Measurements from ENCODE around the gene PRMT3.
"Not testable (repeated sequence)": the region's sequence is repeated elsewhere in the genome, so short reads cannot be mapped to it uniquely, and the experiment has no call there.

The PRMT3 gene

DNA sequence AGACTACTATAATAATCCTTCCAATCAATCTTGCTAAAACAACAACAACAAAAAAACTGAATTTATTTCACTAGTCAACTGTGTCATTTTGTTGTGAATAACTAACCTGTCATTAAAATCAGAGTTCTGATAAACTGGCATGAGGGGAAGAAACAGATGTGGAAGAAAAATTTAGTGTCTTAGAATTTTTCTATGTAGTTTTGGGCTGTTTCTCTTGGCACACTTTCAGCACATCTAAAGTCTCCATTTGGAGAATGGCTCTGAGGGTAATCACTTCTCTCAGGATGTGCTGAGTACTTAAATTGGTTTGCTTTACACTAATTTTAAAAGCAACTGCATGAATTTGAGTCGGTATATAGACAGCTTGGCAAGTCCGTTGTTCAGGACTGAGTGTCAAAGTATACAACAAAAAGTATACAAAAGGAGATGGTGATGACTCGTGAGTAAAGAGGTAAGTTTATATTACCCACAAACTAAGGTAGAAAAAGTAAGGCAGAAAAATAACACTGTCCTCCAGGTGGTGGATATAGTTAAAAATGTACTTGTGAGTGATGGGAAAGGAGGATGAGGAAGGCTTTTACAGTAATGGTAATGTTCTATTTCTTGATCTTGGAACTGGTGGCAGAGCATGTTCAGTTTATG, 13.8 kb upstream of the PRMT3 start:
- DNase-seq, result no peak

DNA sequence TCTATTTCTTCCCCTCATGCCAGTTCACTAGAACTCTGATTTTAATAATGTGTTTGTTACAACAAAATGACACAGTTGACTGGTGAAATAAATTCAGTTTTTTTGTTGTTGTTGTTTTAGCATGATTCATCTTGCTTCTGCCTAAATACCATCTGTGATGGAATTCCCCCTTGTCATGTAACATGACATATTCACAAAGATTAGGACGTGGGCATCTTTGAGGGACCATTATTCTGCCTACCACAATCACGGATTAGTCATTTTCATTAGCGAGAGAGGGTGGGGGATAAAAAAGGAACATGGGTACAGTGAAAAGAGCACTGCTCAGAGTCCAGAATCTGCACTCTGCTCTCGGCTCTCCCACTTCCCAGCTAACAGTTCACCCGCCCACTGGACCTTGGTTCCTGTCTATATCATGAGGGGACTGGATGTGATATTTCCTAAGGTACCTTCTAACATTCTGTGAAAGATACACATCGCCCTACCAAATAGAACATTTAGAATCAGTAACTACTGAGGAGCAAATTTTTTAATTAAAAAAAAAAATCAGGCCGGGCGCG, 12.7 kb upstream of the PRMT3 start:
- no peak for DNase-seq

DNA sequence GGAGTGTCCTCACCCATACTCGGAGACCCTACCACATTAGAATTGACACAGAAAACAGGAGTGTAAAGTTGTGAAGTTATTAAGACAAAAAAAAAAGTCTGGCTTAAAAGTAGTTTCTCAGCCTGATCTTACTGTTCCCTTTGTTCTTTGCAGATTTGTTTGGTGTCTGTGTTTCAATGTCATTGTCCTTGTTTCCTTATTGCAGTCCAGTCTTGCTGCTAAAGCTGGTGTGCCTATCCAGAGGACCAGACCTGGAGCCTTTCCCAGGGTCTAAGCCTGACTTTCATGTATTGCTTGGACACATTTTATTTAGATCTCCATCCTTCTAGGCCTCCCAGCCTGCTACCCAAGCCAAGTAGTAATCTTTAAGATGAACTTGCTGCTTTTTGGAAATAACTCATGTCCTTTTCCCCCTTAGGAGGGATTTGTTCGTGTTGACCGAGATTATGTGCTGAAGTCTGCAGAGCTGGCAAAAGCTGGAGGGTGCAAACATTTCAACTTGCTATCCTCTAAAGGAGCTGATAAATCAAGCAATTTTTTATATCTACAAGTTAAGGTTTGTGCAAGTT, 11.3 kb upstream of the PRMT3 start:
- no peak for DNase-seq

DNA sequence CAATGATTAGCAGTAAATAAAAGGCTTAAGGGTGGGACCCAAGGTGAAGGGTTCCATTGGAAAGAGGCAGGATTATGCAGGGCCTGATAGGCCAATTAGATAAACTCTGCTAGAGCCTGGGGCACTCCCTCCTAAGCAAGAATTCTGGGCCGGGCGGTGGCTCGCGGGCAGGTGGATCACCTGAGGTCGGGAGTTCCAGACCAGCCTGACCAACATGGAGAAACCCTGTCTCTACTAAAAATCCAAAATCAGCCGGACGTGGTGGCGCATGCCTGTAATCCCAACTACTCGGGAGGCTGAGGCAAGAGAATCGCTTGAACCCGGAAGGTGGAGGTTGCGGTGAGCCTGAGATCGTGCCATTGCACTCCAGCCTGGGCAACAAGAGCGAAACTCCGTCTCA, 1.5 kb upstream of the PRMT3 start:
- not testable (repeated sequence) for DNase-seq

DNA sequence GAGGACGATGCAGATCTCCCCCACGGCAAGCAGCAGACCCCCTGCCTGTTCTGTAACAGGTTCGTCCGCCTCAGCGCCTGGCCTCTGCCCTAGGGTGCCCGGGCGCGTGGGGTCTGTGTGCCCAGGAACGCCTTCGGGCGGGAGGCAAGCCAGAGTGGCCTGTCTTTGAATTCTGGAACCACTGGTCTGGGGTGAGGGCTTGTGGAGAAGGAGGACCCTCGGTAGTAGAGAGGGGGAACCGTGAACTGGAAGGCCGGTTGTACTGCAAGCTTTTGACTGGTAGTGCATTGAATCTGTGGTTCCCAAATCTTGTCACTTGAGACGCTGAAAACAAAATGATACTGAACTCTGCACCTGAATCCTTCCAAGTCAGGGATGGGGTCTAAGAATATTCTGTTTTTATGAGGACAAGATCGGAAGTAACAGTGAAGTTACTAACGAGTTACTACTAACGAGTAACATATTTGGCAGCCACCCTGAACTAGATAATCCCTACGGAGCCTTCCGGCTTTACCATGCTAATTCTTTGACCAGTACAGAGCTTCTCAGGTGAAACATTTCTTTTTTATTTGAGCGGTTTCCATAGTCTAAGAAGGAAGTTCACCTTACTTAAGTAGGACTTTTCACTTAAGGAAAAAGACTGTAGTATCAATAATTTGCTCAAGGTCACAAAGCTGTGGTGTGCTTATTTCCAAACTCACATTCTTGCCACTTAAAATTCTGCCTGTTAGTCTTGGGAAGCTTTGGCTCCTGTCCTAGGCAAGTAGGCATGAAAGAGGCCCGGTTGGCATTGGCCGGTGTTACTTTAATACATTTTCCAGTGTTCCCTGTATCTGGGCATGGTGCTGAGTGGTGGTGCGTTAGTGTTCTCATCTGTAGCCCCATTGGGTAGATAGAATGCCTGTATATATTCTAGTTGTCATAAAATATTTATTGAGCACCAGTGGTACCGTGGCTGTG, 860 bp downstream of the PRMT3 start:
- DNase-seq, result peak in 7 of 56 donors; percentile 6 to 48 (median 19)

DNA sequence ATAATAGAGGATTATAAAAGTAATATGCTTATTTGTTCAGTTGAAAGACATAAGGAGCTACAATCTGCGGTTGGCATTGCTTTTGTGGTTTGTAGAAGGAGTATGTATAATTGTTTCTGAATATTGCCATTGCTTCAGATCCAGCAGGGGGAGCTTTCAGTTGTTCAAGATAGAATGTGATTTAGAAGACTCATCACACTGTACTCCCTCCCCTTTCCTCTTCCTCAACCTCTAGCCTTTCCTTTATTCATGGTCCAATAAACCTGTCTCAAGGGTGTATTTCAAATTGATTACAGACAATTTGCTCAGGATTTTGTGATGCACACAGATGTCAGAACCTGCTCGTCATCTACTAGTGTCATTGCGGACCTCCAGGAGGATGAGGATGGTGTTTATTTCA, 9.8 kb downstream of the PRMT3 start:
- peak in 5 of 56 donors; percentile 3 to 26 (median 9) for DNase-seq

DNA sequence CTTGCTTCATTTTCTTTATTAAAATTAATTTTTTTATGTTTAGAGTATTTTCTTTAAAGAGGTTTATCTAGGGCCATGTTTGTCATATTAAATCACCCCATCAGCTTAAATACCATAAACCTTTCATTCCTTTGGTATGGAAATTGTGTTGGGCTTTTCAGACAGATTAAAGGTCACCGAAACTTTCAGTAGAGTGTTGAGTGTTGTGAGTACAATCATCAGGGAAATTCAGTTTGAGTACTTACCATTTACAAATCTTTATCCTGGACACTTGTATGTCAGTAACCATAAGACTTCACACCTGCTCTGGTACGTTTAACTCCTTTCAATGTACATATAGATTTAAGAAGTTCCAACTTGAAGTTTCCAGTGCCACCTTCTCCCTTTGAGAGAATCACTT, 12.0 kb downstream of the PRMT3 start:
- no peak for DNase-seq

DNA sequence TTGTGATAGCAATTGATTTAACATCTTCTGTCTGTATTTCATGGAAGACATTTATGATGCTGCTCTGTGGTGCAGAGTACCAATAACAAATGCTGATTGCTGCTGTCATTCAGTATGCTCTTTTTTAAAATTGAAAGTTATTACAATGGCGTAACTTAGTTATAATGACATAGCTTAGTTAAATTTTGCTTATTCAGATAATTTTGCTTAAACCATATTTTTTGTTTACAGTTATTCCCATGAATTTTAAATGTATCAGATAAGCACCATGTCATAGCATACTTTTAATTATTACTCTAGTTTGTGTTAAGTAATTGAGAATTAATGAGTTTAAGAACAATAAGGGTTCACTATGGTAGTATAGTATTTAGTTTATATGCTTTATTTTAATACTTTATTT, 15.5 kb downstream of the PRMT3 start:
- no peak for DNase-seq

DNA sequence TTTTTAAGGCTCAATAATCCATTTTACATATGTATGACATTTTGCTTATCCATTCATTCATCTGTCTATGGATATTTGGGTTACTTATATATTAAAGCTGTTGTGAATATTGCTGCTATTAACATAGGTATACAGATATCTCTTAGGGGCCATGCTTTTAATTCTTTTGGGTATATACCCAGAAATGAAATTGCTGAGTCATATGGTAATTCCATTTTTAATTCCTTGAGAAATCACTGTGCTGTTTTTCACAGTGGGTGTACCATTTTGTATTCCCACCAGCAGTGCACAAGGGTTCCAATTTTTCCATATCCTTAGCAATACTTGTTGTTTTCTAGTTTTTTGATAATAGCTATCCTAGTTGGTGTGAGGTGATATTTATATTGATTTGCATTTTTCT, 19.0 kb downstream of the PRMT3 start:
- no peak for DNase-seq

DNA sequence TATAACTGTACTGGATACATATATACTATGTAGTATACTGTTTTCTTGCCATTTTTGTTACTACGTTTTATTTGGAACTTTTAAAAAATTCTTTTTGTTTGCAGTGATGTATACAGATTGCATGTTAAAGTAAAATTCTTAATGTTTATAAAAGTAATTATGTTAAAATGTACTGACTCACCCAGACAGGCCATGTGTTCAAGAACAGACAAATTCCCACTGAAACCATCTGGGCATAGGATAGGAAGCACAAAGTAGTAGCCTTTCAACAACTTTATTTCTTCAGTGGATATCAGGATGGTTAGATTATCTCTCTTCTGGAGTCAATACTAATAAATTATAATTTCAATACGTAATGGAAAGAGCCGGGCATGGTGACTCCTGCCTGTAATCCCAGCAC, 19.8 kb downstream of the PRMT3 start:
- no peak for DNase-seq

DNA sequence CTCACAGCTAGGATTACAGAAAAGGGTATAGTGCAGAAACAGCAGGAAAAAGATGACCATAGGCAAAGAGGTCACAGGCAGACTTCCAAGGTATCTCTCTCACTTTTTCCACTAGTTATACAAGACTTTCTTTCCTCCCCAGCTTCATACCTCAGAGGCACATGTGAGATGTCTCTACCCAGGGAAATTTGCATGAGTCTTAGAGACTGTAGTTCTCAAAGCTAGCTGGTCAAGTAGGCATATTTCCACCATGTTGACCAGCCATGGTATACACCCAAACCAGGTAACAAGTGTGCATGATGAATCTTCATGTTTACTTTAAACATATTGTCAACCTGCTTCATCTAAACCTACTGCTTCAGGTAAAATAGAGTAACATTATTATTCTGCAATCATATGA, 27.9 kb downstream of the PRMT3 start:
- DNase-seq, result no peak

DNA sequence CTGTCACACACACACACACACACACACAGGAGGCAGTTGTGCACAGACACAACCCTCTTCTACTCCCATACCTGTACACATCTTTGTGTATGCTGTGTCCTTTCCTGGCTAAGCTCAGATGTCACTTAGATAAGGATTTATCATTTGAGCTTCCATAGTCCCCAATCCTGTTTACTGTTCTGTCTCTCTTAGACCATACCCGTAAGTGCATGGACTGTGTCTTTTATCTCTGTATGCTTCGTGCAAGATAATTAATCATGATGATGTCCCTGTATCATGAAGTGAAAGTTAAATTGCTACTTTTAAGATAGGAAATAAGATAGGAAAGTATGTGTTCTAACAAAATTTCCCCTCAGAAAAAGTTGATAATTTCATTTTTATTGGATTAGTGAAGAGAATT, 30.3 kb downstream of the PRMT3 start:
- DNase-seq, result no peak

DNA sequence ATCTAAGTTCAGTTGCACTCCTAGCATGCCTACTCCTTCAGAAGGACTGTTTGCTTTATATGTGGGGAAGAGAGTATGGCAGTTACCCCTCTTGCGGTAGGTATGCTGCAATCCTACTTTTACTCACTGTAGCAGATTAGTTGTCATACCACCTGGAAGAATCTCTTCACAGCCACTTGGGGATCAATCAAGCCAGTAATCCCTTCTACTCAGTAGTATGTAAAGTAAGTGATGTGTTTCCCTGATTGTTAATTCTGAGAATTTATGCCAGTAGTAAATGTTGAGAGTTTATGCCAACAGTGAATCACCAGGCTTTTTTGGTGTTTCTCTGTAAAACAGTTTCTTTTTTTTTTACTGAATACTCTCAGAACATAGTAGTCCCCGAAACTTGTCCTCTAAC, 34.4 kb downstream of the PRMT3 start:
- no peak for DNase-seq

DNA sequence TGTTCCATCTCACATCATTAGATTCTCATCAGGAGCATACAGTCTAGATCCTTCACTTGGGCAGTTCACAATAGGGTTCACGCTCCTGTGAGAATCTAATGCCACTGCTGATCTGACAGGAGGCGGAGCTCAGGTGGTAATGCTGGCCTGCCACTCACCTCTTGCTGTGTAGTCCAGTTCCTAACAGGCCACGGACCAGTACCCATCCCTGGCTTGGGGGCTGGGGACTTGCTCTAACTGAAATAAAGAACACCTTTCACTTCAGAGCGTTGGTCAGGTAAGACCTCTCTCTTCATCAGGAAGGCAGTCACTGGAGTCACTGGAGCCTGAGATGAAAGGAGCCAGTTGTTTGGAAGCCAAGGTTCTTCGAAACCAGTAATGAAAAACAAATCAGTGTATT, 41.7 kb downstream of the PRMT3 start:
- DNase-seq, result no peak

DNA sequence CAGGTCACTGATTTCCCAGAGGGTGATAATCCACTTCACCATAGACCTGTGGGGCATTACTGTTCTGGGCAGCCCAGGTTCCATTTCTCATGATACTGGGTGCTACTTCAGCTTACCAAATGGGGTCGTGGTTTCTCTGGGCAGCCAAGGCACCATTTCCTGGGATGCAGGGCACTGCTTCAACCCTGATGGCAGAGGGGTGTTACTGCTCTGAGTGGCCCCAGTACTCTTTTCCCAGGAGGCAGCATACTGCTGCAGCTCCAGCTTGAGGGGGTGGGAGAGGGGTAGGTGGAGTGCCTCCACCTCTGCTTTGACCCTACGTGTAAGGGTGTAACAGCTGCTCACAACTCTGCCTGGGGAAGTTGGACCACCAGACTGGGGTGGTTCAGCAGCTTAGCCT, 51.1 kb downstream of the PRMT3 start:
- no peak for DNase-seq

DNA sequence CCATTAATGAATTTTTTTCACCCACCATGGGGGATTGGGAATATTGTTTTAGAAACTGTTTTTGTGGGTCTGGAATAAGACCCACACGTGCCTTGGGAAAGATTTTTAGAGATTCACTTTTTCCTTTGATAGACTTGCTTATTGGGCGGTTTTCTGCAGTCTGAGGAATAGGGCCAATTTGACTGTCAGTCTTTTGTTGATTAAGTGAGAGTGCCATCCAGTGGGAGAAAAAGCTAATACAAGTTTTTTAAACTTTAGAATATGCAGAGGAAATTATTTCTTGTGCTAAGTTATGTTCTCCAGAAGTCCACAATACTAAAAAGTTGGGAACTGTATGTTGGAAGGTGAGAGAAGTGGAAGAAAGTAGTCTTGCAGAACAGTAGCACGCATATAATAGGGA, 56.1 kb downstream of the PRMT3 start:
- DNase-seq, result peak in 1 of 56 donors; percentile 5

DNA sequence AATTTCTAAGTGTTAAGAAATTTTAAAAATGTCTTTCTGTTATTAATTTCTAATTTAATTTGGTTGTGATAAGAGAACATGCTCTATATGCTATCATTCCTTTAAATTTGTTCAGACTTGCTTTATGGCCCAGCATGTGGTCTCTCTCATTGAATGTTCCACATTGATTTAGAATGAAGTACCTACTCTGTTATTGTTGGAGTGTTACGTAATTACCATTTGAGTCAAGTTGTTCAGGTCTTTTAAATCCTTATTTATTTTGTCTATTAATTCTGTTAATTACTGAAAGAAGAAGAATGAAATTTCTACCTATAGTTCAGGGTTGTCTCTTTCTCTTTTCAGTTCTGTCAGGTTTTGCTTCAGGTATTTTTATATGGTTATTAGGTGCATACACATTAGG, 57.0 kb downstream of the PRMT3 start:
- no peak for DNase-seq

DNA sequence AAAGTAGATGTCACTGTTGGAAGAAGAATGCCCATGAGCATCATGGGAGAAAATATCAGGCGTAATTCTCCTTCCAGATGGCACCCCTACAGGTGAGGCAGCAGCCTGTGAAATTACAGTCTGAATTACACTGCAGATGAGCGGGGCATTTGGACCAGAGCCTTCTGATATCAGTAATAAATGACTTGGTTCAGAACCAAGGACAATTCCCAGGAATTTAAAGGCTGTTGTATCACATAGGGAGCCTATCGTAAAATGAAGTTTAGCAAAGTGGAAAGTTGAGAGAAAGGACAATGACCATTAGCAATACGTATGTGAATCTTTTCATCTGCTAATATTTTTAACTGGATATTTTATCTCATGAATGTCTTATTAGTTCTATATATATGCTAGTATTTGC, 61.3 kb downstream of the PRMT3 start:
- DNase-seq, result no peak

DNA sequence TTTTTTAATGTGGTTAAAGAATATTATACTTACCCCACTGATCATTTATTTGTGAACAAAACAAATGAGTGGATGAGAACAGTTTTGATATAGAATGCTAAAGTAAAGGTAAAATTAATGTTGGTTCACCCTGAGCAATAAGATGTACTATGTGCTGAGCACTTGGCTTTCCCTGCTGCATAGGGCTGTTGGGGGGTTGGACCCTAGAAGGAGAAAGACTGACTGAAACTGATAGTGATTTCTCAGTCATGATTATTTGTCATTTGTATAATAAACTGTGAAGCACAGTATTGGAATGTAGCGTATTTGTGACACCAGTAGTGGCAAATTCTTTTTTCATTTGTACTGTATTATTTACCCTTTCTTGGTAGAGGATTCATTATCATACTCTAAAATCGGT, 63.3 kb downstream of the PRMT3 start:
- DNase-seq, result no peak

DNA sequence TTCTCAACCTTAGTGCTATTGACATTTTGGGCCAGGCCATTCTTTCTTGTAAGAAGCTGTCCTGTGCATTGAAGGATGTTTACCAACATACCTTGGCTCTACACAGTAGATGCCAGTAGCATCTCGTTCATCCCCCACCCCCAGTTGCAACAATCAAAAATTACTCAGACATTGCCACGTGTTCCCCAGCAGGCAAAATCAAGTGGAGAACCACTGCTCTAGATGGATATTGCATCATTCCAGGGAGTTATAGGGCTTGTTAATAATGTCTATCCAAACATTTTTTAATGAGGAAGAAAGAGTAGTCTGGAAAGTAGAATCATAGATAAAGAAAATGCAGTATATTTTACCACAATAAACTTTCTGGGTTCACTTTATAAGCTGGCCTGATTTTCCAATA, 64.1 kb downstream of the PRMT3 start:
- no peak for DNase-seq

DNA sequence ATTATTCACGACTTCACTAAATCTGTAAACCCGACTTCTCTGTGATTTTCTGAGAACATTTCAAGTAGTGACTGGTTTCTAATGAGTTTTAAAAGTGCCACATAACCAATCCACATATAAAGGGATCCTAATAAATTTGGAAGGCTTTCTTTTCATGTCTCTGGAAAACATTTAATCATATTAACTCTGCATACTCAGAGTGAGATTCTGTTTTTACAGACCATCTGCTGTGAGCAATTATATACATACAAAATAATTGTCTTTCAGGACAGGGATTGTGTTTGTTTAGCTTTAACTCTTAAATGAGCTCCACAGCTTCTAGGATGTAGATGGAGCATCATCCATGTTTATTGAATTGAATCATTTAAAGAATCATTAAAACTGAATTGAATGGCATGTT, 65.1 kb downstream of the PRMT3 start:
- DNase-seq, result no peak

DNA sequence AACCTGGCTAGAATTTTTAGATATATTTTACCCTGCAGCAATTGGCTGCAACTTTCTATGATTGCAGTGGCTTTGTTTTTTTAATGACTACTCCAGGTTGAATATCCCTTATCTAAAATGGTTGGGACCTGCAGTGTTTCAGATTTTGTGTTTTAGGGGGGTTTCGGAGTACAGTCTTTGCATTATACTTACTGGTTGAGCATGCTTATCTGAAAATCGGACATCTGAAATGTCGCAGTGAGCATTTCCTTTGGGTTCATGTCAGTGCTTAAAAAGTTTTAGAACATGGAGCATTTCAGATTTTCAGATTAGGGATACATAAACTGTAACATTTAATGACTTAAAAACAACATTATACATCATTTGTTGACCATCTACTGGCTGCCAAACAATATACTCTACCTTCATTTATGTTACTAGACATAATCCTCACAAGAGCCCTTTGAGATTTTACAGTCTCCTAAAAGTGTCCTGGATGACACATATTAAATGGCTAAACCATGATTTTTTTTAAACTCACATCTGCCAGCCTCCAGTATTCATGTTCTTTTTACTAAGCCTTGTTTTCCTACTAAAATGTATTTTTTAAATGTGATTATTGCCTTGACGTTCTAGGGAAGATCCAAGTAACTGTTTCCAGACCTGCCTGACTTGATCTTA, 66.3 kb downstream of the PRMT3 start:
- no peak for DNase-seq
